ENCODE results near the gene FCHSD2. TPM values are rescaled to one million over a fixed set of nuclear protein-coding genes. Genes with fewer than 3 reads are reported as not detected.

The FCHSD2 gene
- total and polyA plus RNA-seq, 2 of the 13 experiments (the other 11 are each of a cell fraction or from before 2014, with no cell fraction given): 20.5 to 24.8 TPM

DNA sequence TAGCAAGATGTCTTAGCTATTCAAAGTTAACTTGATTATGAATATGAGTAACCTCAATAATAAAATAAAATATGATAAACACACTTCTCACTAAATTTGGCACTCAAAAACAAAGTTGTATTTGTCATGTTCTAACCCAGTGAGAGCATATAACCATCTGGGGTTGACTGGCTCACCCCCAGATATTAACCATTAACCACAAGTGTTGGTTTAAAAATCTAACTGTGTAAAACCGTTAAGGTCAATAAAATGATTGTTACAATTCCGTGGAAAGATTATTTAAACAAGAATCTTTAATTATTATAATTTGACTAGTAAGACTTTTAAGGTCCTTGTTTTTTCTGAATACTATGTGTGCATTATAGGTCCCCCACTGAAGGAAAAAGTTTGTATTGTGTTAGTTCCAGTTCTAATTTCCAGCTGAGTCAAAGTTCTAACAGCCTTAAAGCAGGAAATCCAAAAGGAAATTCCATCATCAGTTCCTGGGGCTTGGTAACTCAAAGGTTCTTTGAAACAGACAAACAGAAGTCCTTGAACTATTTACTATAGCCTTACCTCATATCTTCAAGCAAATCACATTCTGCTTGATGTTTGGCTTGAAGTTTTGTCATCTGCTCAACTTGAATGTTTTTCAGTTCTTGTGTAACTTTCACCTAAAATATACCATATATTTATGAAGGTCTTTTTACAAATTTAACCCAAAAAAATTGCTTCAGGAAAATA lies 2.5 kb downstream of the FCHSD2 start (continued):
- no peak for TF ChIP-seq ZNF343 (CRISPR knock-in tag; IDR thresholded peaks at IDR 0.05)
- TF ChIP-seq ZNF205 (CRISPR knock-in tag; IDR thresholded peaks at IDR 0.05): no peak
- TF ChIP-seq USF2 (IDR thresholded peaks at IDR 0.05; ENCODE audit: low read depth, low read length): no peak
- no peak for TF ChIP-seq USF2 (CRISPR knock-in tag; IDR thresholded peaks at IDR 0.05; ENCODE audit: borderline replicate concordance)
- TF ChIP-seq TAF15 (IDR thresholded peaks at IDR 0.05; ENCODE audit: low read depth, low read length, poor library complexity, severe bottlenecking): no peak
- TF ChIP-seq, protein P1, sequence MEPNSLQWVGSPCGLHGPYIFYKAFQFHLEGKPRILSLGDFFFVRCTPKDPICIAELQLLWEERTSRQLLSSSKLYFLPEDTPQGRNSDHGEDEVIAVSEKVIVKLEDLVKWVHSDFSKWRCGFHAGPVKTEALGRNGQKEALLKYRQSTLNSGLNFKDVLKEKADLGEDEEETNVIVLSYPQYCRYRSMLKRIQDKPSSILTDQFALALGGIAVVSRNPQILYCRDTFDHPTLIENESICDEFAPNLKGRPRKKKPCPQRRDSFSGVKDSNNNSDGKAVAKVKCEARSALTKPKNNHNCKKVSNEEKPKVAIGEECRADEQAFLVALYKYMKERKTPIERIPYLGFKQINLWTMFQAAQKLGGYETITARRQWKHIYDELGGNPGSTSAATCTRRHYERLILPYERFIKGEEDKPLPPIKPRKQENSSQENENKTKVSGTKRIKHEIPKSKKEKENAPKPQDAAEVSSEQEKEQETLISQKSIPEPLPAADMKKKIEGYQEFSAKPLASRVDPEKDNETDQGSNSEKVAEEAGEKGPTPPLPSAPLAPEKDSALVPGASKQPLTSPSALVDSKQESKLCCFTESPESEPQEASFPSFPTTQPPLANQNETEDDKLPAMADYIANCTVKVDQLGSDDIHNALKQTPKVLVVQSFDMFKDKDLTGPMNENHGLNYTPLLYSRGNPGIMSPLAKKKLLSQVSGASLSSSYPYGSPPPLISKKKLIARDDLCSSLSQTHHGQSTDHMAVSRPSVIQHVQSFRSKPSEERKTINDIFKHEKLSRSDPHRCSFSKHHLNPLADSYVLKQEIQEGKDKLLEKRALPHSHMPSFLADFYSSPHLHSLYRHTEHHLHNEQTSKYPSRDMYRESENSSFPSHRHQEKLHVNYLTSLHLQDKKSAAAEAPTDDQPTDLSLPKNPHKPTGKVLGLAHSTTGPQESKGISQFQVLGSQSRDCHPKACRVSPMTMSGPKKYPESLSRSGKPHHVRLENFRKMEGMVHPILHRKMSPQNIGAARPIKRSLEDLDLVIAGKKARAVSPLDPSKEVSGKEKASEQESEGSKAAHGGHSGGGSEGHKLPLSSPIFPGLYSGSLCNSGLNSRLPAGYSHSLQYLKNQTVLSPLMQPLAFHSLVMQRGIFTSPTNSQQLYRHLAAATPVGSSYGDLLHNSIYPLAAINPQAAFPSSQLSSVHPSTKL (CRISPR knock-in tag; IDR thresholded peaks at IDR 0.05): peak; percentile 63
- TF ChIP-seq ZNF564 (CRISPR knock-in tag; IDR thresholded peaks at IDR 0.05): no peak
- TF ChIP-seq ZNF512B (CRISPR knock-in tag; IDR thresholded peaks at IDR 0.05; ENCODE audit: borderline replicate concordance): no peak
- TF ChIP-seq MED1 (CRISPR knock-in tag; IDR thresholded peaks at IDR 0.05): peak; percentile 44
- no peak for TF ChIP-seq MIXL1 (CRISPR knock-in tag; IDR thresholded peaks at IDR 0.05)
- TF ChIP-seq TEAD2 (CRISPR knock-in tag; IDR thresholded peaks at IDR 0.05): no peak
- no peak for TF ChIP-seq ELK4 (CRISPR knock-in tag; IDR thresholded peaks at IDR 0.05; ENCODE audit: borderline replicate concordance)
- no peak for TF ChIP-seq CREB1 (IDR thresholded peaks at IDR 0.05)
- no peak for TF ChIP-seq CREB1 (CRISPR knock-in tag; IDR thresholded peaks at IDR 0.05)
- TF ChIP-seq ELF1 (CRISPR knock-in tag; IDR thresholded peaks at IDR 0.05): 0 out of 2 replicates have a peak, but pooled peaks have one; percentile 15
- TF ChIP-seq, protein P2, sequence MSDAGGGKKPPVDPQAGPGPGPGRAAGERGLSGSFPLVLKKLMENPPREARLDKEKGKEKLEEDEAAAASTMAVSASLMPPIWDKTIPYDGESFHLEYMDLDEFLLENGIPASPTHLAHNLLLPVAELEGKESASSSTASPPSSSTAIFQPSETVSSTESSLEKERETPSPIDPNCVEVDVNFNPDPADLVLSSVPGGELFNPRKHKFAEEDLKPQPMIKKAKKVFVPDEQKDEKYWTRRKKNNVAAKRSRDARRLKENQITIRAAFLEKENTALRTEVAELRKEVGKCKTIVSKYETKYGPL (CRISPR knock-in tag; IDR thresholded peaks at IDR 0.05): no peak
